ENCODE results near the gene HSD17B14. TPM values are rescaled to one million over a fixed set of nuclear protein-coding genes. Genes with fewer than 3 reads are reported as not detected.
"Not testable (repeated sequence)": the region's sequence is repeated elsewhere in the genome, so short reads cannot be mapped to it uniquely, and the experiment has no call there.

The HSD17B14 gene
- total RNA-seq, 2 experiments from 2014 or later = 0.27 to 0.44 TPM

DNA sequence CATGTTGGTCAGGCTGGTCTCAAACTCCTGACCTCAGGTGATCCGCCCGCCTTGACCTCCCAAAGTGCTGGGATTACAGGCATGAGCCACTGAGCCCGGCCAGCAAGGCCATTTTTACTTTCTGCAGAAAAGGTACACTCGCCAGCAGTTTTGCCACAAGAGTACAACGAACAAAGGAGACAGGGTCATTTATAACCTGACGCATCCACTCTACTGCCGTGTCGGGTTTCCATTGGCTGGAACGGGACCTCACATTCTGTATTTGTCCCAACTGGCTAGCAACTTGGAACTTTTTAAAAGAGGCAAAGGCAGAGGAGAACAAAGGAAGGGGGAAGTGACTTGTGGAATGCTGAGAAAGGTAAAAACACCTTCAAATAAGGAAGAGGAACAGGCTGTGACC, 49.0 kb downstream of the HSD17B14 start:
- POLR2A ChIA-PET = not testable (repeated sequence)
- CTCF ChIA-PET = interaction anchor here (0.7 to 8.7 kb wide), 20 partner anchors 8 to 354 kb away, joined by 3 to 93 read pairs (median 5); partner anchors contain the start of genes BCAT2, HSD17B14 and RUVBL2

DNA sequence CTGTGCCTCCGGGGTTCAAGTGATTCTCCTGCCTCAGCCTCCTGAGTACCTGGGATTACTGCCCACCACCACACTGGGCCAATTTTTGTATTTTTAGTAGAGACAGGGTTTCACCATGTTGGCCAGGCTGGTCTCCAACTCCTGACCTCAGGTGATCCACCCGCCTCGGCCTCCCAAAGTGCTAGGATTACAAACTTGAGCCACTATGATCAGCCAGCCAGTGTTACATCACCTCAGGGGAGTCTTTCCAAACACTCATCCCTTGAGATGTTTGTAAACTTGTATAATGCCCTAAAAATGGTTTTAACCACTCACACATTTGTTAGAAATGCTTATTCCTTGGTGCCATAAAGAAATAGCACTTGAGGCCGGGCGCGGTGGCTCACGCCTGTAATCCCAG, 49.9 kb downstream of the HSD17B14 start:
- POLR2A ChIA-PET = not testable (repeated sequence)
- CTCF ChIA-PET = interaction anchor here (1.2 to 8.7 kb wide), 2 partner anchors 9 to 57 kb away, joined by 3 to 93 read pairs; no protein-coding TSS in a partner anchor

DNA sequence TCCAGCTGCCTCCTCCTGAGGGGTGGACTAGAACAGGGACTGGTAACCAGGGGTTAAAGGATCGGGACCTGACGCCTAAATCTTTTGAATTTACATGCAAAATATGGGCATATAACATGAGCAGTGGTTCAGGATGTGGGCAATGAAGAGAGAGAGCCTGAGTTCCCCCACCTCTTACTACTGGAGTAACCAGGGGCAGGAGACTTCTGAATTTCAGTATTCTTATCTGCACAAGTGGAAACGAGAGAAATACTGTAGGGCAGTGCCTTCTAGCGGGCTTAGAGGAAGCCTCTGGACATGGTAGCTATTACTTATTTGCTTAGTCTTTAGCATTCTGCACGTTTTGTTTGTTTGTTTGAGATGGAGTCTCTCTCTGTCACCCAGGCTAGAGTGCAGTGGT, 51.8 kb downstream of the HSD17B14 start:
- POLR2A ChIA-PET = no interaction called here
- CTCF ChIA-PET = interaction anchor here (1.1 to 8.7 kb wide), 3 partner anchors 11 to 58 kb away, joined by 4 to 93 read pairs (median 10); partner anchors contain the start of gene HSD17B14

DNA sequence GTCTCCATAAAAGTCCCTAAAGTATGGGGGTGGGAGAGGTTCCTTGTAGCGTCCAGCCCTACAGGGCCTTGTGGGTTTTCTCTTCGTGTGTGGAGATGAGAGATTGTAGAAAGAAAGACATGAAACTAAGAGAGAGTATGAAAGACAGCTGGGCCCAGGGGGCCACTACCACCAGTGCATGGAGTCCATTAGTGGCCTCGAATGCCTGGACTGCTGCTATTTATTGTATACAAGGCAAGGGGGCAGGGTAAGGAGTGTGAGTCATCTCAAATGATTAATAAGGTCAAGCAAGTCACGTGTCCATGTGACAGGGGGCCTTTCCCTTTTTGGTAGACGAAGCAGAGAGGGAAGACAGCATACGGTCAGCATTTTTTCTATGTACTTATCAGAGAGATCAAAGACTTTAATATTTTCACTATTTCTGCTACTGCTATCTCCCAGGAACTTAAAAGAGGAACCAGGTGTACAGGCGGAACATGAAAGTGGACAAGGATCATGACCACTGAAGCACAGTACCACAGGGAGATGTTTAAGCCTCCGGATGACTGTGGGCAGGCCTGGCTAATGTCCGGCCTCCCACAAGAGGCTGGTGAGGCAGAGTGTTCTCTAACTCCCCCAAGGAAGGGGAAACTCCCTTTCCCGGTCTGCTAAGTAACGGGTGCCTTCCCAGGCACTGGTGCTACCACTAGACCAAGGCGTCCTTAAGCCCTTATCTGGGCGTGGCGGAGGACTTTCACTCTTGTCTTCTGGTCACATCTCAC, 55.5 kb downstream of the HSD17B14 start:
- CTCF ChIA-PET = interaction anchor here (0.6 to 3.0 kb wide), 3 partner anchors 7 to 595 kb away, joined by 3 to 9 read pairs (median 3); no protein-coding TSS in a partner anchor
- POLR2A ChIA-PET = no interaction called here

DNA sequence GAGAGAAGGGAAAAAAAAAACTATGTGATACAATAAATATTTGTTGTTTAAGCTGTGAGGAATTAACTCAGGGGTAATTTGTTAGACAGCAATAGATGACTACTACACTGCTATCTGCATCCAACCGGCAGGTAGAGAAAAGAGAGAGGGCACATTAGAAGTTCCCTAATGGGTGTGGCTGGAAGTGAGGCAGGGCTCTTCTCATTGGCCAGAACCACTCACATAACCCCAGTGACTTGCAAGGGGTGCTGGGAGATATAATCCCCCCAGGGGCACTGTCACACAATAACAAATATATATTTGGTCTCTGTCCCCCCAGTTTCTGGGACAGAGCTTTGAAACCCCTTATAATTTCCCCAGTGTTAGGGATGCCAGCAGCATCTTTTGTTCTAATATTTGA, 56.7 kb downstream of the HSD17B14 start:
- POLR2A ChIA-PET = interaction anchor here (0.7 kb wide), 1 partner anchor 145 kb away, joined by 4 read pairs; no protein-coding TSS in a partner anchor
- CTCF ChIA-PET = interaction anchor here (0.7 to 3.0 kb wide), 4 partner anchors 8 to 191 kb away, joined by 3 to 9 read pairs (median 4); no protein-coding TSS in a partner anchor

DNA sequence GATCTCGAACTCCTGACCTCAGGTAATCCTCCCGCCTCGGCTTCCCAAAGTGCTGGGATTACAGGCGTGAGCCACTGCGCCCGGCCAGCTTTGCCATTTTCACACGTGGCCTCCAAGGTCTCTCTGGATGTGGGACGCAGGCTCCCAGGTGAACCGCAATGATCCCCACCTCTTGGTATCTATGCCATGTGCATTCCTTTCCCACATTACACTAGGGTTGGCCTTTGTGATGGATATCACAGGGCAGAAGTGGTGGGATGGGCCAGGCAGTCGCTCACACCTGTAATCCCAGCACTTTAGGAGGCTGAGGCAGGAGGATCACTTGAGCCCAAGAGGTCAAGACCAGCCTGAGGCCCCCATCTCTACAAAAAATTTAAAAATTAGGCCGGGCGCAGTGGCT, 58.6 kb downstream of the HSD17B14 start:
- ChIA-PET CTCF (interaction anchor here (3.0 kb wide), 1 partner anchor 10 kb away, joined by 9 read pairs; no protein-coding TSS in a partner anchor), POLR2A (no interaction called here)

DNA sequence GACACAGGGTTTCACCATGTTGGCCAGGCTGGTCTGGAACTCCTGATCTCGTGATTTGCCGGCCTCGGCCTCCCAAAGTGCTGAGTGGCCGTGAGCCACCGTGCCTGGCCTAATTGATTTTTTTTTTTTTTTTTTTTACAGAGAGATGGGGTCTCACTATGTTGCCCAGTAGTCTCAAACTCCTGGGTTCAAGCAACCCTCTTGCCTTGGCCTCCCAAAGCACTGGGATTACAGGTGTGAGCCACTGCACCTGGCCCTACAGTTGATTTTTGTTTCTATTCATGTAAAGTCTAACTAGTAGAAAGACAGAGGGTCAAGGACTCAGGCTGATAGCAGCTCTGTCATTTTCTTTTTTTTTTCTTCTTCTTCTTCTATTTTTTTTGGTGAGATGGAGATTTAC, 59.2 kb downstream of the HSD17B14 start:
- CTCF ChIA-PET = interaction anchor here (1.0 kb wide), 1 partner anchor 110 kb away, joined by 3 read pairs; no protein-coding TSS in a partner anchor
- POLR2A ChIA-PET = no interaction called here

DNA sequence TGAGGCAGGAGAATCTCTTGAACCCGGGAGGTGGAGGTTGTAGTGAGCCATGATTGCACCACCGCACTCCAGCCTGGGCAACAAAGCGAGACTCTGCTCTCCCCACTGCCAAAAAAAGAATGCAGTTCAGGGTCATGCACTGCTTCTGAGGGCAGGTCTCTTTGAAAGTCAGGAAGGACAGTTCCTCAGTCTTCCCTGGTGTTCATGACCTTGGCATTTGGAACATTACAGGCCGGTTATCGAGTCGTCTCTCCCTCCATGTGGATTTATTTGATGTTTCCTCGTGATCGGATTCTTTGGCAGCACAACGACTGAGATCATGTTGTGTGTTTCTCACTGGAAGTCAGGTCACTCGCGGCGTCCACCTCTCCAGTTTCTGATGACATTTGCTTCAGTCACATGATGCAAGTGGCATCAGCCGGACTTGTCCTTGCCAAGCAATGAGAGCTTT, 63.8 kb downstream of the HSD17B14 start:
- ChIA-PET CTCF (no interaction called here), POLR2A (no interaction called here)

DNA sequence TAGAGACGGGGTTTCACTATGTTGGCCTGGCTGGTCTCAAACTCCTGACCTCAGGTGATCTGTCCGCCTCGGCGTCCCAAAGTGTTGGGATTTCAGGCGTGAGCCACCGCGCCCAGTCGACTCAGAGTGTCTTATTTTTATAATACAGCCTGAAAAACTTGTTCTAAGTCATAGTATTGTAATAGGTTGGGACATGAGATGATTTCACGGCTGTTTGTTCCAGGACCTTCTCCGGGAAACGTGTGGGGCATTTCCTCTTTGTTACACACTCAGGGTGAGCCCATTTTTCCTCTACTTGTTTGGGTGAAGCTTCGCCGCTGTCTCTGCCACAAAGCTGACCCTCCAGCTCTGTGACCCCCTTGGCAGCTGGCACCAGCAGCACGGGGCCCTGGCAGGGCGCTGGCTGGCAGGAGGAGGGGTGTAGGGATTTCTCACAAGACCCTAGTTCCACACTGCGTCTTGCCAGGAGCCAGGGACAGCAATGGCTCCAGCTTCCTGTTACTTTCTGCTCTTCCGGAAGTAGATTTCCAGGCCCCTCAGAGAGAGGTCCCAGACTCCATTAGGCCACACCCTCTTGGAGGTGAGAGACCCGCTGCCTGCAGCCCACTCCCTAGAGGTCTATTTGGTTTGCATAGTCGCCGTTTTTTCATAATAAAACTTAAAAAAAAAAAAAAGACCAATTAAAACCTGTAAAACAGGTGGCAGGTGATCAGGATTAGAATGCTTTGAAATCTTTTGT, 65.4 kb downstream of the HSD17B14 start:
- POLR2A ChIA-PET = no interaction called here
- CTCF ChIA-PET = interaction anchor here (1.3 kb wide), 1 partner anchor 17 kb away, joined by 6 read pairs; no protein-coding TSS in a partner anchor

DNA sequence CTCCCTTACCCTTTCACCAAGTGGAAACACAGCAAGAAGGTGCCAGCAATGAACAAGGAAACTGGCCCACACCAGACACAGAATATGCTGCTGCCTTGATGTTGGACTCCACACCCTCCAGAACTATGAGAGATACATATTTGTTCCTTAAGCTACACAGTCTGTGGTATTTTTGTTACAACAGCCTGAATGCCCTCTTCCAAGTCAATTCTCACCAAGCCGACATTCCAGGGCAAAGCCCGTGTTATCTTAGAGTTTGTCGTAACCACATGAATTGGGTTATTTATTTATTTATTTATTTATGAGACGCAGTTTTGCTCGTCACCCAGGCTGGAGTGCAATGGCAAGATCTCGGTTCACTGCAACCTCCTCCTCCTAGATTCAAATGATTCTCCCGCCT, 66.0 kb downstream of the HSD17B14 start:
- CTCF ChIA-PET = interaction anchor here (1.3 kb wide), 1 partner anchor 17 kb away, joined by 6 read pairs; no protein-coding TSS in a partner anchor
- POLR2A ChIA-PET = no interaction called here

DNA sequence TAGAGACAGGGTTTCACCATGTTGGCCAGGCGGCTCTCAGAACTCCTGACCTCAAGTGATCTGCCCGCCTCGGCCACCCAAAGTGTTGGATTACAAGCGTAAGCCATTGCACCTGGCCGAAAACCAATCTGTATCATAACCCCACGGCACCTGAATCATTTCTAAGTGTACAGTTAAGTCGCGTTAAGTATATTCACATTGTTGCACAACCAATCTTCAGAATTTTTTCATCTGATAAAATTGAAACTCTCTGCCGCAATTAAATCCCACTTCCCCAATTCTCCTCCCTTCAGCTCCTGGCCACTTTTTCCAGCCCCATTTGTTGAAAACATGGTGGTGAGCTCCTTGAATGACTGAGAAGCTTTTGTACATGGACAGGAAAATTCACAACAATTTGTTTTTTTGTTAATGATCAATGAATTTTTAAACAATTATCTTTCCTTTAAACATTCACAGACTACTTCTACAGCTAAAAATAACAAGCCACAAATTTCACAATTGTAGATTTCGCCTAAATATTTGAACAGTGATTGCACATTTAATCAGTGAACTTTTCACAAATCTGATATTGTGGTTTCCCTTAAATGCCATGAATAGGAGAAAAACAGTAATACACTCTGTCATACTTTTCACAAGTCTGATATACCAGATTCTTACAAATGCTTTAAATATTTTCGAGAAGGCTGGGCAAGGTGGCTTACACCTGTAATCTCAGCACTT, 67.1 kb downstream of the HSD17B14 start:
- ChIA-PET POLR2A (no interaction called here), CTCF (interaction anchor here (1.3 kb wide), 1 partner anchor 18 kb away, joined by 6 read pairs; no protein-coding TSS in a partner anchor)

DNA sequence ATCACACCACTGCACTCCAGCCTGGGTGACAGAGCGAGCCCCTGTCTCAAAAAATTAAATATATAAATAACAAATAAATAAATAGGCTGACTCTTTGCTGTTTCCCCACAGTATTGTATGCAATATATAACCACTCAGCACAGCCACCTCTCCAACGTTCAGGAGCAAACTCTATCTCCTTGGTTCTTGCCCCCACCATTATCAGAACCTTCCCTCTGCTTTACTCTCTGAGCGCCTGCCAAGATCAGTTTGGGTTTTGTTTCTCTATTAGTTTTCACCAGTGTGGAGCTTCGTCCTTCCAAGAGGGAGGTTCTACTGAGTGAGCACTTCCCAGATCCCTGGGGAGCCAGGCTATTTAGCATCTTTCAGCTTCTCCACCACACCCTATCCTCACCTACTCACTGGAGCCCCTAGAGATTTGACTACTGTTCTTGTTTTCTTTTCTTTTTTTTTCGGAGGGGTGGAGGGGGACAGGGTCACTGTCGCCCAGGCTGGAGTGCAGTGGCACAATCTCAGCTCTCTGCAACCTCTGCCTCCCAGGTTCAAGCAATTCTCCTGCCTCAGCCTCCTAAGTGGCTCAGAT, 68.0 kb downstream of the HSD17B14 start:
- CTCF ChIA-PET, POLR2A ChIA-PET: not testable (repeated sequence)

DNA sequence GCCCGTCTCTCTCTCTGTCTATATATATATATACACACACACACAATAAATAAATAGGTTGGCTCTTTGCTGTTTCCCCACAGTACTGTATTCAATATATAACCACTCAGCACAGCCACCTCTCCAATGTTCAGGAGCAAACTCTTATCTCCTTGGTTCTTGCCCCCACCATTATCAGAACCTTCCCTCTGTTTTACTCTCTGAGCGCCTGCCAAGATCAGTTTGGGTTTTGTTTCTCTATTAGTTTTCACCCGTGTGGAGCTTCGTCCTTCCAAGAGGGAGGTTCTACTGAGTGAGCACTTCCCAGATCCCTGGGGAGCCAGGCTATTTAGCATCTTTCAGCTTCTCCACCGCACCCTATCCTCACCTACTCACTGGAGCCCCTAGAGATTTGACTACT, 70.5 kb downstream of the HSD17B14 start:
- POLR2A ChIA-PET = not testable (repeated sequence)

More for the DNA sequence above, 70.5 kb downstream of the HSD17B14 start:
- CTCF ChIA-PET = not testable (repeated sequence)

Other genes with a start within 250 kb of the HSD17B14 start
- gene SPACA4, start 229.7 kb downstream of the HSD17B14 start, total RNA-seq = not detected
- gene FAM83E, start 221.4 kb downstream of the HSD17B14 start, total RNA-seq = 1 to 10 TPM; 4.6 to 5.7 TPM
- 1,000 to 10,000 TPM; 1,763 to 1,800 TPM for gene RPL18, start 217.3 kb downstream of the HSD17B14 start, total RNA-seq
- gene SPHK2, start 217.0 kb downstream of the HSD17B14 start, total RNA-seq = 10 to 100 TPM; 35.4 to 35.7 TPM
- gene DBP, start 199.1 kb downstream of the HSD17B14 start, total RNA-seq = 1 to 10 TPM; 9.0 to 9.9 TPM
- gene CA11, start 190.3 kb downstream of the HSD17B14 start, total RNA-seq = 10 to 100 TPM; 11.2 to 11.3 TPM
- under 1 TPM; 0.06 to 0.19 TPM for gene NTN5, start 163.5 kb downstream of the HSD17B14 start, total RNA-seq
- not detected for gene FUT2, start 140.5 kb downstream of the HSD17B14 start, total RNA-seq
- gene MAMSTR, start 116.8 kb downstream of the HSD17B14 start, total RNA-seq = 1 to 10 TPM in 1 of 2 experiments, under 1 TPM in 1; 0.91 to 1.0 TPM
- gene RASIP1, start 95.9 kb downstream of the HSD17B14 start, total RNA-seq = under 1 TPM; 0.19 to 0.63 TPM
- gene IZUMO1, start 89.6 kb downstream of the HSD17B14 start, total RNA-seq = not detected
- gene FUT1, start 83.8 kb downstream of the HSD17B14 start, total RNA-seq = under 1 TPM; 0.06 to 0.17 TPM
- not detected for gene FGF21, start 81.0 kb downstream of the HSD17B14 start, total RNA-seq
- gene BCAT2, start 25.5 kb downstream of the HSD17B14 start, total RNA-seq = 10 to 100 TPM; 71.5 to 73.1 TPM
- gene PLEKHA4, start 32.1 kb upstream of the HSD17B14 start, total RNA-seq = 1 to 10 TPM; 4.8 to 5.5 TPM
- gene PPP1R15A, start 35.9 kb upstream of the HSD17B14 start, total RNA-seq = 10 to 100 TPM; 31.4 to 31.9 TPM
- not detected for gene TULP2, start 62.3 kb upstream of the HSD17B14 start, total RNA-seq
- gene NUCB1, start 63.8 kb upstream of the HSD17B14 start, total RNA-seq = 10 to 100 TPM; 89.2 to 89.5 TPM
- gene DHDH, start 97.2 kb upstream of the HSD17B14 start, total RNA-seq = under 1 TPM; 0.32 to 0.67 TPM
- gene BAX, start 118.4 kb upstream of the HSD17B14 start, total RNA-seq = 100 to 1,000 TPM; 272 to 279 TPM
- gene FTL, start 128.8 kb upstream of the HSD17B14 start, total RNA-seq = 1,000 to 10,000 TPM; 1,469 to 1,496 TPM
- 10 to 100 TPM; 50.8 to 54.7 TPM for gene GYS1, start 156.8 kb upstream of the HSD17B14 start, total RNA-seq
- gene RUVBL2, start 157.4 kb upstream of the HSD17B14 start, total RNA-seq = 100 to 1,000 TPM; 173 to 175 TPM
- gene LHB, start 180.6 kb upstream of the HSD17B14 start, total RNA-seq = not detected
- not detected for gene CGB3, start 187.8 kb upstream of the HSD17B14 start, total RNA-seq
- not detected for gene CGB2, start 195.4 kb upstream of the HSD17B14 start, total RNA-seq
- not detected for gene CGB1, start 200.4 kb upstream of the HSD17B14 start, total RNA-seq
- not detected for gene CGB5, start 207.4 kb upstream of the HSD17B14 start, total RNA-seq
- gene CGB8, start 212.6 kb upstream of the HSD17B14 start, total RNA-seq = not detected
- not detected for gene CGB7, start 221.3 kb upstream of the HSD17B14 start, total RNA-seq
- not detected for gene NTF4, start 228.3 kb upstream of the HSD17B14 start, total RNA-seq
- not detected for gene KCNA7, start 236.2 kb upstream of the HSD17B14 start, total RNA-seq
- 100 to 1,000 TPM; 201 TPM for gene SNRNP70, start 249.0 kb upstream of the HSD17B14 start, total RNA-seq

All from activated CD8-positive, alpha-beta memory T cell treated with anti-CD3 and anti-CD28 coated beads for 36 hours (primary cell).